Heart left ventricle (tissue), 16 donors: ENCODE data around the gene NUAK2. TPM values are rescaled to one million over a fixed set of nuclear protein-coding genes. Genes with fewer than 3 reads are reported as not detected.

ENCODE experiments used
- ATAC-seq, 4 donors: fragments of 200-7000 bp; cut with Tn5 transposase; one replicate each; pipeline ENCODE4 v1.9.1; 2020 to 2022; ENCODE audit warnings: moderate library complexity in 4 of 4, mild to moderate bottlenecking in 3 of 4, moderate number of reproducible peaks in 1 of 4
- DNase-seq, 5 donors: peaks; one replicate each; pipeline ENCODE4 v3.0.0-alpha.2; 2020
- H3K27ac ChIP-seq, 12 donors: fragments of 200-600 bp; sonication (generic) in 4 of 12; one replicate each; pipeline versions ENCODE4 v1.5.0 to v1.8.0; 2016 to 2022; ENCODE audit warnings: mild to moderate bottlenecking in 2 of 12
- H3K27me3 ChIP-seq, 9 donors: fragments of 200-600 bp; sonication (generic) in 2 of 9; one replicate each; pipeline versions ENCODE4 v1.5.1 to v1.8.0; 2016 to 2022; ENCODE audit warnings: mild to moderate bottlenecking in 3 of 9
- H3K36me3 ChIP-seq, 9 donors: fragments of 200-600 bp; sonication (generic) in 2 of 9; one replicate each; pipeline versions ENCODE4 v1.5.0 to v1.8.0; 2018 to 2022; ENCODE audit warnings: mild to moderate bottlenecking in 2 of 9
- H3K4me1 ChIP-seq, 12 donors: fragments of 200-600 bp; sonication (generic) in 4 of 12; one replicate each; pipeline versions ENCODE4 v1.5.0 to v1.8.0; 2016 to 2022; ENCODE audit warnings: mild to moderate bottlenecking in 3 of 12
- H3K4me3 ChIP-seq, 12 donors: fragments of 200-600 bp; sonication (generic) in 4 of 12; one replicate each; pipeline versions ENCODE4 v1.5.0 to v1.8.0; 2017 to 2022; ENCODE audit warnings: mild to moderate bottlenecking in 9 of 12, moderate library complexity in 4 of 12
- H3K9me3 ChIP-seq, 12 donors: fragments of 200-600 bp; sonication (generic) in 4 of 12; one replicate each; pipeline versions ENCODE4 v1.5.0 to v1.8.0; 2016 to 2022; ENCODE audit warnings: mild to moderate bottlenecking in 1 of 12
- CTCF ChIP-seq, 12 donors: fragments of 200-600 bp; sonication (generic) in 4 of 12; IDR thresholded peaks; one replicate each; pipeline versions ENCODE4 v1.5.0 to v1.8.0; 2018 to 2022; ENCODE audit warnings: antibody characterized with exemption in 12 of 12, mild to moderate bottlenecking in 5 of 12
- POLR2A ChIP-seq, 2 donors: fragments of 450-650 bp; IDR thresholded peaks; one replicate each; pipeline ENCODE4 v1.6.1; 2017; ENCODE audit warnings: antibody characterized with exemption in 2 of 2, mild to moderate bottlenecking in 2 of 2, moderate library complexity in 2 of 2
- WGBS, 4 donors: extraction: QIAGEN DNeasy Blood & Tissue Kit in 2 of 4; methylation state at CpG; one replicate each; pipeline versions ENCODE4 v1.1.5 to v1.1.7; 2013 to 2018; 5-methylcytosine and 5-hydroxymethylcytosine counted together
- intact Hi-C, 10 donors: fragments of 100-400 bp; cut with DNase I; formaldehyde crosslinking; loops; one replicate each; pipeline versions ENCODE4 v1.11.1 to v1.14.2; 2022
- polyA plus RNA-seq, 2 donors: library from polyadenylated mRNA; stranded (reverse); fragments of 200-250 nt; gene quantifications; one replicate each; pipeline ENCODE4 v1.2.3, GENCODE V29; 2013
- total RNA-seq, 9 donors: library from RNA; depleted of rRNA in 2 of 9; stranded (reverse); fragments of >200 nt in 2 of 9; fragmentation: NEBNext Ultra II Directional in 3 of 9; extraction: Animal tissue kit (Norgen Biotek cat#: 25700) in 3 of 9; gene quantifications; one replicate each; pipeline versions ENCODE4 v1.1.0 to v1.2.4, GENCODE V29; 2016 to 2023
- donor health status: ischemic (EF 13 %, LVEDD 7.1; RV severe dilation, severe dysfunction).
- donor health status: healthy with polysubstance abuse.
- donor health status: DM: no; HTN: yes; CAD: no.
- donor health status: DM: no; HTN: no; CAD: no.
- donor health status: ischemic (EF 25% LVEDD 6.9; RV normal size, moderate dysfunction).
- donor health status: ischemic (EF 25% LVEDD 5.7; RV mildly dilated, moderate dysfunction).
- donor health status: healthy.
- donor health status: DM: yes; HTN: yes; CAD: no.
- donor health status: ischemic (EF 35%, LVEDD 5.7; RV mildly dilated, moderate dysfunction).
- donor health status: nonischemic (EF 11% LVEDD 7.7; RV severe dilation, severe dysfunction).
- donor health status: DM: yes; HTN: yes; CAD: no.
- donor health status: PGD.
- donor health status: ischemic (EF 29% LVEDD 5.4; RV normal size, mild dysfunction).
- donor health status: nonischemic (EF 23%, LVEDD 6.1; RV moderate dilation, normal function).

Gene NUAK2
- total and polyA plus RNA-seq, 11 donors = 0.25 to 2.6 (median 0.66) TPM

GRCh38 chr1:205259998-205260397, 61.5 kb downstream of the NUAK2 start:
- no peak for ATAC-seq
- Histone ChIP-seq H3K4me1 (peaks cover 2 to 64% (median 48%) of the 10 kb centered on the region in 12 donors), H3K27ac (no peak overlapping the region)

GRCh38 chr1:205259324-205259832, 62.2 kb downstream of the NUAK2 start:
- peak overlapping the region in 1 of 12 donors; percentile 8 for H3K27ac ChIP-seq
- no peaks in the 10 kb centered on the region for H3K27me3 ChIP-seq
- H3K4me1 ChIP-seq = peaks cover 2 to 64% (median 48%) of the 10 kb centered on the region in 12 donors
- ATAC-seq = peak in 3 of 4 donors; percentile 23 to 69 (median 28)
- H3K36me3 ChIP-seq = no peaks in the 10 kb centered on the region
- intact Hi-C loops = loop anchor here (5.0 to 10.0 kb wide), 9 partner anchors 115 to 452 kb away; partner anchors contain the start of gene RBBP5 (in 4 of the 10)
- 28 to 49% (median 32%) methylated on average over 9 to 10 of the region's 10 CpGs for WGBS, 4 donors
- H3K9me3 ChIP-seq = no peaks in the 10 kb centered on the region
- DNase-seq = peak in 2 of 5 donors; percentile 54
- no peak overlapping the region for H3K4me3 ChIP-seq
- no peak for TF ChIP-seq POLR2A (IDR thresholded peaks at IDR 0.05)
- TF ChIP-seq CTCF (IDR thresholded peaks at IDR 0.05) = no peak

More at GRCh38 chr1:205259998-205260397, 61.5 kb downstream of the NUAK2 start:
- intact Hi-C loops = loop anchor here (5.0 to 10.0 kb wide), 9 partner anchors 115 to 453 kb away; partner anchors contain the start of gene RBBP5 (in 4 of the 10)
- 43 to 86% (median 72%) methylated on average over 1 of the region's 1 CpG for WGBS, 4 donors
- DNase-seq = no peak
- H3K9me3 ChIP-seq = no peaks in the 10 kb centered on the region
- no peak for TF ChIP-seq POLR2A (IDR thresholded peaks at IDR 0.05)
- TF ChIP-seq CTCF (IDR thresholded peaks at IDR 0.05) = no peak
- H3K36me3 ChIP-seq = no peaks in the 10 kb centered on the region
- no peaks in the 10 kb centered on the region for H3K27me3 ChIP-seq
- no peak overlapping the region for H3K4me3 ChIP-seq

- DNase-seq (no peak), ATAC-seq (no peak)
- no peaks in the 10 kb centered on the region for H3K27me3 ChIP-seq
- intact Hi-C loops = loop anchor here (5.0 to 10.0 kb wide), 9 partner anchors 114 to 451 kb away; partner anchors contain the start of gene RBBP5 (in 4 of the 10)
- 88 to 95% (median 91%) methylated on average over 8 of the region's 8 CpGs for WGBS, 4 donors
- no peak overlapping the region for H3K27ac ChIP-seq
- H3K4me3 ChIP-seq = no peak overlapping the region
- peaks cover 2 to 64% (median 48%) of the 10 kb centered on the region in 12 donors for H3K4me1 ChIP-seq
- no peaks in the 10 kb centered on the region for H3K9me3 ChIP-seq
- H3K36me3 ChIP-seq = no peaks in the 10 kb centered on the region
- TF ChIP-seq POLR2A (IDR thresholded peaks at IDR 0.05) = no peak
Observed at GRCh38 chr1:205258719-205259118, 62.8 kb downstream of the NUAK2 start.

- Histone ChIP-seq H3K36me3 (no peaks in the 10 kb centered on the region), H3K27me3 (no peaks in the 10 kb centered on the region), H3K4me3 (no peak overlapping the region), H3K9me3 (no peaks in the 10 kb centered on the region), H3K4me1 (peaks cover 2 to 64% (median 48%) of the 10 kb centered on the region in 12 donors), H3K27ac (no peak overlapping the region)
- ATAC-seq (no peak), DNase-seq (peak in 1 of 5 donors; percentile 4)
- TF ChIP-seq POLR2A (IDR thresholded peaks at IDR 0.05) (no peak), CTCF (IDR thresholded peaks at IDR 0.05) (no peak)
- intact Hi-C loops = loop anchor here (5.0 to 10.0 kb wide), 9 partner anchors 113 to 451 kb away; partner anchors contain the start of gene RBBP5 (in 4 of the 10)
- 71 to 84% (median 79%) methylated on average over 7 of the region's 7 CpGs for WGBS, 4 donors
Observed at GRCh38 chr1:205258261-205258691, 63.3 kb downstream of the NUAK2 start.
